HG03039 (cell line): ENCODE results near the gene XPNPEP2.

Source experiments
- ATAC-seq: cut with Tn5 transposase; IDR thresholded peaks from one replicate; pipeline ENCODE4 v1.9.1; 2021; ENCODE audit warnings: mild to moderate bottlenecking, moderate library complexity; ENCODE audit not compliant: unreplicated experiment

XPNPEP2 gene

DNA sequence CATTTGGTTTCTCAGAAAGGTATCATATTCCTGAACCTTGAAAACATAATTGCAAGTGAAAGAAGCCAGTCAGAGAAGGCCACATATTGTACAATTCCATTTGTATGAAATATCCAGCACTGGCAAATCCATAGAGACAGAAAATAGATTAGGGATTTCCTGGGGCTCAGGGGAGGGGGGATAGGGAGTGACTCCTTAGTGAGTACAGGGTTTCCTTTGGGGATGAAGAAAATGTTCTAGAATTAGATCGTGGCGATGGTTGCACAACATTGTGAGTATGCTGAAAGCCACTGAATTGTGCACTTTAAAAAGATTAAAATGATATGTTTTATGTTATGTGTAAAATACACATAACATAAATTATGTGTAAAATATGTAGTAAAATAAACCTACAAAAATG is 10.3 kb downstream of the XPNPEP2 start:
- no peak for ATAC-seq

DNA sequence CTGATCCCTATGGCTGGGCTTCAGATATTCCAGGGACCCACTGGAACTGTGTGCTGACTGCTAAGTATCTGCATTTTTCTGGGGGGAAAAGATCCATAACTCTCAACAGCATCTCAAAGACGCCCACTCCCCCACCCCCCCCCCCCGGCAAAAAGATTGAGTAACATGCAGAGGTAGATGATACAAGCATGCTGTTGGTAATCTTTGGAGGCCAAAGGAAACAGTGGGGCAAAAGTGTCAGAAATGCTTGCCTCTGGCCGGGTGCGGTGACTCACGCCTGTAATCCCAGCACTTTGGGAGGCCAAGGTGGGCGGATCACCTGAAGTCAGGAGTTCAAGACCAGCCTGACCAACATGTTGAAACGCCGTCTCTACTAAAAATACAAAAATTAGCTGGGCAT is 12.2 kb downstream of the XPNPEP2 start:
- no peak for ATAC-seq

DNA sequence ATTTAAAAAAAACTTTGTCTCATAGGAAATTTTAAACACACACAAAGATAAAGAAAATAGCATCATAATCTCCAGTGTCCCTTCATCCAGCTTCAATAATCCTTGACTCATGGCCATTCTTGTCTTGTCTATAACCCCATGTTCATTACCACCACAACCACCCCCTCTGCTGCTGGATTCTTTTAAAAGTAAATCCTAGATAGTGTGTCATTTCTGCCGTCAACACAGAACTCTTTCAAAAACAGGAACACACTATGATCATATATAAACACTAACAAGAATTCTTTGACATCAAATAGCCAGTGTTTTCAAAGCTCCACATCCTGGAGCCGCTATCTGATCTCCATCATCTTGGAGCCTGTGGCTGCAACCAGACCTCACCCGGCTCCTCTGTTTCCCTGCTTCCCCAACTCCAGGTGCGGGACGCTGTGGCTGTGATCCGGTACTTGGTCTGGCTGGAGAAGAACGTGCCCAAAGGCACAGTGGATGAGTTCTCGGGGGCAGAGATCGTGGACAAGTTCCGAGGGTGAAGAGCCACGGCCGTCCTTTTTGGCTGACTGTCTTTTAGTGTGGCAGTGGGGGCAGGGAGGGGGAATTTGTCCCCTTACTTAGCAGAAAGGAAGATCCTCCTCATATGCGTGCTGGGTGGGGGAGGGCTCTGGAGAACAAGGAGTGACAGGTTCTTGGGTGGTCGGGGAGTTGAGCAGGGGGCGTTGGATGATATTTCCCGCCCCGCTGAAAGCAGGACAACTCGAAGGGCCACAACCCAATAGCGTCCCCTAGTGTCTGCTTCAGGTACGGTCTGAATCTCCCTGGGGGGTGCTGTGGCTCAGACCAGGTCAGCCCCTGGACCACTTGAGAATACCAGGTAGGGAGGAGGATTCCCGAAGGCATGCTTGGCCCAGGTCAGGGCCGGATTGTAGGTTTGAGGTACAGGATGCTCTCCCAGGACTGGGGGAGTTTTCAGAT is 15.6 kb downstream of the XPNPEP2 start:
- no peak for ATAC-seq

DNA sequence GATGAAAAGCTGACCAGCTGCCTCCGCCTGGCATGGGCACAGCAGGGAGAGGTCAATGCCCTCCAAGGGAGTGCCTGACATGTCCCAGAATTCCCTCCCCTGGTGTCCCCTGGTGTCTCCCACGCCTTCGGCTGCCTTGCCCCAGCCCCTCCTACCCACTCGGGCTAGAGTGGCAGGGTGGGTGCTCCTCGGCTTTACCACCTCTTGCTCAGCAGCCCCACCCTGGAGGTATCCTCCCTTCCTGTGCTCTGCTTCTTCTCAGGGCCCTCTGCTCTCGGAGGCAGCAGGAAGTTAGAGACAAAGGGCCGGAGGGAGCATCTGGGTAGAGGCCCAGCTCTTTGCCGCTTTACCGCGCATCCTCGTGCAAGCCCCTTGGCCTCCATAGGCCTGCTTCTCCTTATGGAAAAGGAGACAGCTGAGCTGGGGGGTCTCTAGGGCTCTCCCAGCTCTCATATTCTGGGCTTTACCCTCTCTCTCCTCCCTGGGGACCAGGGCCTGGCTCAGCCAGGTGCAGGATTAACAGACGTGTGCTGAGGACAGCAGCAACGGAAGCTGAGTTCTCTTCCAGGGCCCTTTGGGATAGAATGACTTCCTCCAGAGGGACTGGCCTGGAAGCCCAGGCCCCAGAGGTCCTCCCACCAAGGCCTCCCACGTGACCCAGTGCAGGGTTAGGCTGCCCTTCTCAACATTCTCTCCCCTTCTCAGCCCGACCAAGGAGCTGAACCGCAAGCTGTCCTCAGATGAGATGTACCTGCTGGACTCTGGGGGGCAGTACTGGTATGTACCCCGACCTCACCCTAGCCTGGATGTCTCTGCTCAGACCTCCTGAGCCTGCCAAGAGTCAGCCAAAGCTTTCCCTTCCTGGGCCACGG is 17.2 kb downstream of the XPNPEP2 start:
- no peak for ATAC-seq

DNA sequence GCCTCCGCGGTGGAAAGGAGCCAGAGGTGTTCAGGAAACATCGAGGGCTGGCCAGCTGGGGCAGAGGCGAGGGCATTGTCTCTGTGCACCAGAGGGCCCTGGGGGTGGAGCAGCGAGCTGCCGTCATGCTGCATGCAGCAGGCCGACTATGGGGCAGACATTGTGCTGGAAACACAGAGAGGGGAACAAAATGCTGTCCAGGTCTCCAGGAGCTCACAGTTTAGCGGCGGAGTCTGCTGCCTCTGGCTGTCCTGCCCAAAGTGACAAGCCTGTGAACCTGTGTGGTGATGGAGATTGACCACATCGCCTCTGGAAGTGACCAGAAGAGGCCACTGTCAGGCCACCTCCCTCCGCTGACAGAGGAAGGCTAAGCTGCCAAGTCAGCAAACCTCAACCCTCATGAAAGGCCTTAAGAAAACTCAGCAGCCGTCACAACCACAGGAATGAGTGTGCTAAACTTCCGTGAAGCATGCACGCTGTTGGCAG is 20.8 kb downstream of the XPNPEP2 start:
- no peak for ATAC-seq

DNA sequence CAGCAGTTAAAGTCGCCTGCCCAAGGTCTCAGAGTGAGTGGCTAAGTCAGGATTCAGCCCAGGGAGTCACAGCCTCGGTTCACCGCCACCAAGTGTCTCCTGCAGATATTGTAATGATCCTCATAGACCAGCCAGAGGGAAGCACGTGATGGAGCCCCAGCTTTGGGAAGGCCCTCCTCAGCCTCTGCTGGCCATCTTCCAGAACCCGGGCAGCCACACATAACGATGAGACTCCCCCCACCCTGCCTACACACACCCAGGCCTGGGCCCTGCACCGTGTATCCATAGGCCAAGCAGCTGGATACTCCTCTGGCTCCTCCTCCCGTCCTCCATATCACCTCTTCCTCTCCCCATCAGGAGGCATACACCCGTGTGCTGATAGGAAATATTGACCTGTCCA is 21.4 kb downstream of the XPNPEP2 start:
- no peak for ATAC-seq

DNA sequence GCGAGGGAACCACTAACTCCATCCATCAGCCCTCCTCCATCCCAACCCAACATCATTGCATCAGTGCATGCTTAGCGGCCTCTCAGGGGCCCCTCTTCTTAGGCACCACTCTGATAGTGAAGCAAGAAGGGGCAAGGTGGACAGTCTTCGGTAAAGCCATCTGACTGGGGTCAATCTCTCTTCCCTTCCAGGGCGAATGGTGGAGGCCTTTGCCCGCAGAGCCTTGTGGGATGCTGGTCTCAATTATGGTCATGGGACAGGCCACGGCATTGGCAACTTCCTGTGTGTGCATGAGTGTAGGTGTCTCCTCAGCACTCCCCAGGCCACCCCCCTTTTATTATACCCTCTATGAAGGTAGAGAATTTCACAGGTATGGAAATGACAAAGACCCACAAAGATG is 22.2 kb downstream of the XPNPEP2 start:
- no peak for ATAC-seq

DNA sequence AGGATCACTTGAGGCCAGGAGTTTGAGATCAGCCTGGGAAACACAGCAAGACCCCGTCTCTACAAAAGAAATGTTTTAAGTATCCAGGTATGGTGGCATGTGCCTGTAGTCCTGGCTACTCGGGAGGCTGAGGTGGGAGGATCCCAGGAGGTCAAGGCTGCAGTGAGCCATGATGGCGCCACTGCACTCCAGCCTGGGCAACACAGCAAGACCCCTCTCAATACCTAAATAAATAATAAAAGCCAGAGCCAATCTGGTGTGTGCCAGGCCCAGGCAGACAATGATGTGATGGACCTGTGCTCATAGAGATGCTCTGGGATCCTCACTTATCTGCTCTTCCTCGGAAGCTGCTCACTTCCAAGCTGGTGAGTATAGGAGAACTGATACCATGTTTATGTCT is 22.8 kb downstream of the XPNPEP2 start:
- no peak for ATAC-seq

DNA sequence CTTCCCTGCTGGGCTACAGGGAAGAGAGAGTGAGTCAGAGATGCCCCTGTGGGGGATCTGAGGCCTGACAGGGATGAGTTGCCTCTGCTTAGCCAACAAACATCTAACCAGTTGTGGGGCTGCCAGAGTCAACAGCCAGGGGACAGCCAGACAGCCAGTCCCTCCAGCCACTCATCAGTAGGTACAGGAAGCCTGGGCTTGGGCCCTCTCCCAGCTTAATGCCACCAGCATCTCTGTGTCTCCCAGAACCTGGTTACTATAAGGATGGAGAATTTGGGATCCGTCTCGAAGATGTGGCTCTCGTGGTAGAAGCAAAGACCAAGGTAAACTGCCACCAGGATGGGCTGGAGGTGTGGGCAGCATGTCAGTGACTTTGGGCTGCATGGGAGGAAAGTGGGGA is 23.7 kb downstream of the XPNPEP2 start:
- no peak for ATAC-seq

DNA sequence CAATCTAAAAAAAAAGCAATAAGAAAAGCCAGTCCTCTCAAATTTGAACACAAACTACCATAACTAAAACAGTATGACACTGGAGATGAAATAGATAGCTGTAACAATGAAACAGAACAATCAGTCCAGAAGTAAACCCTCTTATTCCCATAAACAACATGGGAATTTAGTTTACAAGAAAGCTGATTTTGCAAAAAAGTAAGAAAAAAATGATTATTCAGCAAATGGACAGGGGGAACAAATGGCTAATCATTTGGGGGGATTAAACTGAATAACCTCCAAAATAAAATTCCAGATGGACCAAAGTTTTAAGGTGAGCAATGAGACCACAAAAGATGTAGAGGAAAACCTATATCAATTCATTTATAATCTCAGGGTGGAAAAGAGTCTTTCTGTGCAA is 24.9 kb downstream of the XPNPEP2 start:
- no peak for ATAC-seq

DNA sequence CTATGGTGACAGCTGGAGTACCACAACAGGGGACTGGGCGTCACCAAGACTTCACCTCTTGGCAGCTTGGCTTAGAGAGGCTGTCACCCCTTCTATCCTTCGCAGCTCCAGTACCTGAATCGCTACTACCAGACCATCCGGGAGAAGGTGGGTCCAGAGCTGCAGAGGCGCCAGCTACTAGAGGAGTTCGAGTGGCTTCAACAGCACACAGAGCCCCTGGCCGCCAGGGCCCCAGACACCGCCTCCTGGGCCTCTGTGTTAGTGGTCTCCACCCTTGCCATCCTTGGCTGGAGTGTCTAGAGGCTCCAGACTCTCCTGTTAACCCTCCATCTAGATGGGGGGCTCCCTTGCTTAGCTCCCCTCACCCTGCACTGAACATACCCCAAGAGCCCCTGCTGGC is 29.4 kb downstream of the XPNPEP2 start:
- ATAC-seq, result no peak

DNA sequence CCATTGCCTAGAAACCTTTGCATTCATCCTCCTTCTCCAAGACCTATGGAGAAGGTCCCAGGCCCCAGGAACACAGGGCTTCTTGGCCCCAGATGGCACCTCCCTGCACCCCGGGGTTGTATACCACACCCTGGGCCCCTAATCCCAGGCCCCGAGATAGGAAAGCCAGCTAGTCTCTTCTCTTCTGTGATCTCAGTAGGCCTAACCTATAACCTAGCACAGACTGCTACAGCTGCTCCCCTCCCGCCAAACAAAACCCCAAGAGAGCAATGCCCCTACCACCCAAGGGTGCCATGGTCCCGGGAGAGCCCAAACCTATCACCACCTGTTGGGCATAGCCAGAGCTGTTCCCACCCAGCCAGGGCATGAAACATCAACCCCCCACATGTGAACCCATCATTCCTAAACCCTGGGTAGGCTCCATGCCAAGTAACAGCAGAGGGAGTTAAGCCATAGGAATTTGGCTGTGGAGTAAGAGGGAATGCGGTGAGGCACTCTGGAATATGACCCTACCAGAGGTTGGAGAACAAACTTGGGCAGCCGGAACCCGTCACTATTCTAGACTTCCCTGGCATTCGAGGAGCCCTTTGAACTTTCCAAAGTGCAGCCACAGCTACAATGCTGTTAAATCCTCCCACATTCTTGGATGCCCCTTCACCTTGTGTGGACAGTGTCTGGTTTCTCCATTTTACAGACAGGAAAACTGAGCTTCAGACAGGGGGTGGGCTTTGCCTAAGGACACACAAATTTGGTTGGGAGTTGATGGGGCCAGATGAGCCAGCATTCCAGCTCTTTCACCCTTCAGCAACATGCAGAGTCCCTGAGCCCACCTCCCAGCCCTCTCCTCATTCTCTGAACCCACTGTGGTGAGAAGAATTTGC is 30.0 kb downstream of the XPNPEP2 start:
- ATAC-seq, result no peak

DNA sequence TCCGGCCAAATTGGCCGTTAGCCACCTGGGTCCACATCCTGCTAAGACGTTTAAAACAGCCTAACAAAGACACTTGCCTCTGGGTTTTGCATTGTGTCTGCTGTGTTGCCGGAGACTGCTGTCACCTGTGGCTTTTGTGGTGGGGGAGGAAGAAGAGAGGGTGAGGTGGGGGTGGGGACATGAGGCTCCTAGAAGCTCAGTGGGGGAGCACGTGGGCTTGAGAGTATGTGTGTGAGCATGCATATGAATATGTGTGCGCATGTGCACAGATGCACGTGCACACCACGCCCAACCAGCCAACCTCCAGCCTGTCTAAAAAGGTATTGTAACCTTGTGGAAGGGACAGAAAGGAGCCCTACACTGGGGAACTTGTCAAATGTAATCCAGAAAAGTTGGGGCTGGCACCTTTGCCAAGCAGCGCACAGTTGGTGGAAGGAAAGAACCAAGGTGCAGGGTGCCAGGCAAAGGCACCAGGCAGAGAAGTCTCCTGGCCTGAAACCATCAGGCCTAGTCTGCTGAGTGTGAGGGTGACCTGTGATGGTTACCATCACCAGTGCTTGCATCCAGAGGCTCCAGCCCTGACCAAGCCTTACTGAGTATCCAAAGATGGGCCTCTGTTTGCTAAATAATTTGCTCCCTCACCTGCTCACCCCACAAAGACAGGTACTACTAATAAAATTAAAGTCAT is 30.8 kb downstream of the XPNPEP2 start:
- peak; percentile 50 for ATAC-seq

DNA sequence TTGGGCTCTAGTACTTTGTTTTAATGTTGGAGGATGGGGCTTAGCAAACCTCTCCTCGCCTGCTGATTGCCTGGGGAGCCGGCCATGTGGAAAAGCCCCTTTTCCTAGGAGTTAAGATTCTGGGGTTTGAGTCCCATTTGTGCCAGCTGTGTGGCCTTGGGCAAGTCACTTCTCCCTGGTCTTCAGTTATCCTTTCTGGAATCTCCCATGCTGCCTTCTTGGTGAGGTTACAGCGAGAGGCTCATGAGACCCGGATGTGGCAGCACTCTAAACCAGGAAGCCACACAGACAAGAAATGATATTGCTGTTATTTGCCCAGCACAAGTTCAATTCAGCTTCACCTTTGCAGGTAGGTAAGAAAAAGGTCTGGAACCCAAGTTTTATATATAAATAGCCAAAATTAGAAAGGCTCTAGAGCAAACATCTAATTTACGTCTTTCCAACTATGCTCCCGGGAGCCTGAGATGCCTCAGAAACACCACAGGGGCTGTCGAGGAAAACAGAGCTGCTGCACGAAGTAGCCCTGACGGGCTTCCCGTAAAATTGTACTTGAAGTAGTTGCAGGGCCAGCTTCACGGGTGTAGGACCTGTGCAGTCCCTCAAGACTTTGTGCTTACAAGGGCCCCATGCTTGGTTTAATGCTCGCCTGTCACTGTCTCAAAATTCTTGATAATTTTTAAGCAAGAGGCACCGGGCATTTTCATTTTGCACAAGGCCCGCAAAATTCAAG is 32.7 kb downstream of the XPNPEP2 start:
- no peak for ATAC-seq

DNA sequence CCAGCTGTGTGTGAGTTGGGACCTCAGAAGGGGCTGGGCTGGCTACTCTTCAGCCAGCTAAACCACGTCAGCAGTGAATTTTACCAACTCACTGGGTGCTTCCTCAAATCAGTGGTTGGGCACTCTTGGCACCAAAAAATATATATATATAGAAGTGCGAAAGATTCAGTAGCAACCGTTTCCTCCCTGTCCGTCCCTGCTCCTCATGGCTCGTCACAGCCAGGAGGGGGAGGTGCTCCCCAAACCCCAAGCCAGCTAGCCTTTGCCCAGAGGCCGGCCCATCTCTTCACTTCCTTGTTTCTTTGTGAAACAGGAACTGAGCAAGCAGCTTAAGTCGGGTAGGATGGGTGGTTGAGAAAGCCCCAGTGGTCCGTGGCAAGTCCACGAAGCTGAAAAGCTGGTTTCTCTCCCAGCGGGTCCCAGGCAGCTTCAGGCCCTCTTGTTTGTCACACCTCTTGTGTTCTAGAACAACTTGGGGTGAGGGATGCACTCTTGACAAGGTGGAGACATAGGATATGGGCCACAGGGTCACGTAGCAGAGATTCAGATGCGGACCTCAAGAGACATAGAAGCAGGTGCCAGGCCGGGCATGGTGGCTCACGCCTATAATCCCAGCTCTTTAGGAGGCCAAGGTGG is 34.1 kb downstream of the XPNPEP2 start:
- ATAC-seq, result peak; percentile 72

DNA sequence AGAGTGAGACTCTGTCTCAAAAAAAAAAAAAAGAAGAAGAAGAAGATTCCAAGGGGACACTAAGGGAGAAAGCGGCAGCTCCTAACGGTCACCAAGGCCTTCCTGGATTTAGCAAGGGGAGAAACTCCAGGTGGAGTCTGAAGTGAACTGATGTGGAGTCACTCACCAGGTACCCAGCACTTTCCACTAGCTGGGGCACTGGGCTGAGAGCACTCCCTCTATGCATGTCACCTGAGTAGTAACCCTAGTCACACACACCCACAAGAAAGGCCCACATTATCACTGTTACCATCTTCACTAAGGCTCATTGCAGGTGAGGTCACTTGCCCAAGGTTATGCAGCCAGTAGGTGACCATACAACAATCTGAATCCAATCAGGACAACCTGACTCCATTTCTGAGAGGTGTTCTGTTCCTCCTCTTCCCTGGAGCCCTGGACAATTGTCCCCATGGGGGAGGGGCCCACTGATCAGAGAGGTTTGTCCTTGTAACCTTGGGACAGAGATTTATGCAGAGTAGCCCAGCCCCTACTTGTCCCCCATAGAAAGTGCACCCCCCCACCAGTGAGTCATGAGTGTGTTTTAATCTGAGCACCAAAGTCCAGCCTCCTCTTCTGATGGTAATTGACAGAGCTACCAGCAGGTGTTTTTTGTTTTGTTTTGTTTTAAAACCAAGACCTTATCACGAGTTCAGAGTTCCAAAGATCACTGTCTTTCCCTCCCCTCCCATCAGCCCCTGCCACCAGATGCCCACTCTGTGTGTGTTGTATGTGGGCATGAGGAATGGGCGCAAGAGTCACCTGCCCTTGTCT is 35.1 kb downstream of the XPNPEP2 start:
- no peak for ATAC-seq

DNA sequence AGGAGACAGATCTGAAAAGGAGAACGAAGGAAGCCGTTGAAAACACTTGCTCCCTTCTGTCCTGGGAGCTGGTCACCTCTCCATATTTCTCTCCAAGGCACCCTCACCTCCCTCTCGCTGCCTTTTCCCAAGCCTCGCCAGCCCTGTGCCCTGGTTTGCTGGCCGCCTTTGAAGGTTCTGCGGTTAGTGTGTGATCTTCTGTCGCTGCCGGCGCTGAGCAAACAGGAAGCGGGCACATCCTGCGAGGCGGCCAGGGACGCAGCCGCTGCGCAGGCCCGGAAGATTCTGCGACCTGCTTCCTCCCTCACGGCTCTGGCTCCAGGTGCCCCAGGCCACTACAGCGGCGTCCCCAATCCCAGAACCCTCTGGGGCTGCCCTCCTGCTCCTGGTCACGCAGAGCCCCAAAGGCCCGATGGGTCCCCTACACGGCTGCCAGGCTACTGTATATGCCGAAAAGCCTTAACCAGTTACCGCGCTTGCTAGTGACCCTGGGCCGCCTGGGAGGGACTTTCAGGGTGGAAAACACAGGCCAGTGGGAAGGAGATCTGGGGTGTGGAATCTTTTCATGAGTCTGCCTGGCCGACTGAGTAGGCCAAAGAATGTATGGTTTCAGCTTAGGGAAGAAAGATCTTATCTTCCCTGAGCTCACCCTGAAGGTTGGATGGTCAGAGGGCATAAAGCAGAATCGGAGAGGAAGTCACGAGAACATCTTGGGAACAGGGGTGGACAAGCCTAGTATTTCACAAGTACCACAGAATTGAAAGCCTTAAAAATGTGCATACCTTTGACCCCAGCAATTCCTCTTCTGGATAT is 38.6 kb downstream of the XPNPEP2 start:
- peak; percentile 26 for ATAC-seq
